ENCODE results near the gene KLHL17.
A peak's percentile ranks its signal among the peaks of the same experiment; 100 is the strongest.
"Not testable (repeated sequence)": the region's sequence is repeated elsewhere in the genome, so short reads cannot be mapped to it uniquely, and the experiment has no call there.

Gene KLHL17

GRCh38 chr1:937521-937920 is 22.9 kb upstream of the KLHL17 start:
- DNase-seq (ENCODE audit: low read depth): no peak

- peak; percentile 65 for DNase-seq (ENCODE audit: low read depth)
These were observed 22.2 kb upstream of the KLHL17 start for GRCh38 chr1:938088-938683.

GRCh38 chr1:938711-939489 is 21.5 kb upstream of the KLHL17 start:
- DNase-seq (ENCODE audit: low read depth): no peak

GRCh38 chr1:939511-940106 is 20.8 kb upstream of the KLHL17 start:
- no peak for DNase-seq (ENCODE audit: low read depth)

DNA sequence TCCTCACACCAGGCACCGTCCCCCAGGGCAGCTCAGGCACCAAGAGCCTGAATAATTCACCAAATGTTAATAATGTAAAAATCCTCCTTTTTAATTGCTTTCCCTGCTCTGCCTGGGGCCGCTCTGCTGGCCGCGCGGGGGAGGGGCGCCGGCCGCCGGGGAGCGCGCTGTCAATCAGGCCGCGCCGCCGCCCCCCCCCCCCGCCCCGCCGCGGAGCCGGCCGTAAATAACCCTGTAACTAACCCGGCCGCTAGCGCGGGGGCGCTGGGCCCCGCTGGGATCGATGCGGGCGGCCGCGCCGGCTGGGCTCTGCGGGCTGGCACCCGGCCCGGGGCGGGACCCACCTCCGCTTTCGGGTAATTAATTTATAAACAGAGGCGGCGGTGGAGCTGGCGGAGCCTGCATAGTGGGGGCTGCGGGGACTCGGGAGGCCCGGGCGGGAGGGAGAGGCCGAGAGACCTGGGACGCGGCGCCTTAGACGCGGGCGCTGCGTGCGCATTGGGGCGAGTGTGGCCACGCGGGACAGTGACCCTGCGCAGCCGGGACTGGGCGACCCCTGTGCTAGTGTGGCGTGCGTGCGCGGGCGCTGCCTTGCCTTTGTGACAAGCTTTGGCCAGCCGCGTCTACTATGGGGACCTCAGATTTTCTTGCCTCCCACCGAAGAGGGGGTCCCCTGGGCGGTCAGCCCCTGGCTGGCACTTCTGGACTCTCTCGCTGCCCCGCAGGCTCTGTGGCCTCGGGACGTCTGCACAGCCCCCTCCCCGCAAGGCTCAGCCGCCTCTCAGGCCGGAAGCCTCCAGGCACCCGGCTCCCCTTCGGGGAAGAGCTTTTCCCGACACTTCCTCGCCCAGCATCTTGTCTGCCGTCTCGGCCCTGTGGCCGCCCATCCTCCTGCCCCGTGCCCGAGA is 20.0 kb upstream of the KLHL17 start:
- DNase-seq (ENCODE audit: low read depth): peak; percentile 78

- DNase-seq (ENCODE audit: low read depth): no peak
These were observed 19.3 kb upstream of the KLHL17 start for GRCh38 chr1:941015-941587.

GRCh38 chr1:941588-942383 is 18.6 kb upstream of the KLHL17 start:
- DNase-seq (ENCODE audit: low read depth): peak; percentile 89

DNA sequence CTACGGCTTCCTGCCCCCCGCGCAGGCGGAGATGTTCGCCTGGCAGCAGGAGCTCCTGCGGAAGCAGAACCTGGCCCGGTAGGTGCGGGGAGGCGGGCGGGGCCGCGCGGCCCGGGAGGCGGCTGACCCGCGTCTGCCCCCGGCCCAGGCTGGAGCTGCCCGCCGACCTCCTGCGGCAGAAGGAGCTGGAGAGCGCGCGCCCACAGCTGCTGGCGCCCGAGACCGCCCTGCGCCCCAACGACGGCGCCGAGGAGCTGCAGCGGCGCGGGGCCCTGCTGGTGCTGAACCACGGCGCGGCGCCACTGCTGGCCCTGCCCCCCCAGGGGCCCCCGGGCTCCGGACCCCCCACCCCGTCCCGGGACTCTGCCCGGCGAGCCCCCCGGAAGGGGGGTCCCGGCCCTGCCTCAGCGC is 18.0 kb upstream of the KLHL17 start:
- DNase-seq (ENCODE audit: low read depth): no peak

GRCh38 chr1:942864-943533 is 17.4 kb upstream of the KLHL17 start:
- no peak for DNase-seq (ENCODE audit: low read depth)

DNA sequence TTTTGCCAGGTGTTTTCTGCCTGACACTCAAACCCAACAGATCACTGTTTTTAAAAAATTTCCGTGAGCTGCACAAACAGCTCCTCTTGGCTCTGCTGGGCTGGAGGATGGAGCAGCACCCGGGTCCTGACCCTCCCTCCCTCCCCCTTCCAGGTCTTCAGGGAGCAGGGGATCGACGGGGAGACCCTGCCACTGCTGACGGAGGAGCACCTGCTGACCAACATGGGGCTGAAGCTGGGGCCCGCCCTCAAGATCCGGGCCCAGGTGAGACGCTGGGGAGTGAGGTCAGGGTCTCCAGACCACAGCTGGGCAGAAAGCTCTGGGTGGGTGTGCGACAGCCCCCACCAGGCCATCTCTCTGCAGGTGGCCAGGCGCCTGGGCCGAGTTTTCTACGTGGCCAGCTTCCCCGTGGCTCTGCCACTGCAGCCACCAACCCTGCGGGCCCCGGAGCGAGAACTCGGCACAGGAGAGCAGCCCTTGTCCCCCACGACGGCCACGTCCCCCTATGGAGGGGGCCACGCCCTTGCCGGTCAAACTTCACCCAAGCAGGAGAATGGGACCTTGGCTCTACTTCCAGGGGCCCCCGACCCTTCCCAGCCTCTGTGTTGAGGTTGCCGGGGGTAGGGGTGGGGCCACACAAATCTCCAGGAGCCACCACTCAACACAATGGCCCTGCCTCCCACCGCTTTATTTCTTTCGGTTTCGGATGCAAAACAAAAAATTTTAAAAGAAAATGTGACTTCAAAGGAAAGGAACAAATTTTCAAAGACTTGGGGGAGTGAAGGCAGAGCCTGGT is 16.6 kb upstream of the KLHL17 start:
- DNase-seq (ENCODE audit: low read depth): no peak

DNA sequence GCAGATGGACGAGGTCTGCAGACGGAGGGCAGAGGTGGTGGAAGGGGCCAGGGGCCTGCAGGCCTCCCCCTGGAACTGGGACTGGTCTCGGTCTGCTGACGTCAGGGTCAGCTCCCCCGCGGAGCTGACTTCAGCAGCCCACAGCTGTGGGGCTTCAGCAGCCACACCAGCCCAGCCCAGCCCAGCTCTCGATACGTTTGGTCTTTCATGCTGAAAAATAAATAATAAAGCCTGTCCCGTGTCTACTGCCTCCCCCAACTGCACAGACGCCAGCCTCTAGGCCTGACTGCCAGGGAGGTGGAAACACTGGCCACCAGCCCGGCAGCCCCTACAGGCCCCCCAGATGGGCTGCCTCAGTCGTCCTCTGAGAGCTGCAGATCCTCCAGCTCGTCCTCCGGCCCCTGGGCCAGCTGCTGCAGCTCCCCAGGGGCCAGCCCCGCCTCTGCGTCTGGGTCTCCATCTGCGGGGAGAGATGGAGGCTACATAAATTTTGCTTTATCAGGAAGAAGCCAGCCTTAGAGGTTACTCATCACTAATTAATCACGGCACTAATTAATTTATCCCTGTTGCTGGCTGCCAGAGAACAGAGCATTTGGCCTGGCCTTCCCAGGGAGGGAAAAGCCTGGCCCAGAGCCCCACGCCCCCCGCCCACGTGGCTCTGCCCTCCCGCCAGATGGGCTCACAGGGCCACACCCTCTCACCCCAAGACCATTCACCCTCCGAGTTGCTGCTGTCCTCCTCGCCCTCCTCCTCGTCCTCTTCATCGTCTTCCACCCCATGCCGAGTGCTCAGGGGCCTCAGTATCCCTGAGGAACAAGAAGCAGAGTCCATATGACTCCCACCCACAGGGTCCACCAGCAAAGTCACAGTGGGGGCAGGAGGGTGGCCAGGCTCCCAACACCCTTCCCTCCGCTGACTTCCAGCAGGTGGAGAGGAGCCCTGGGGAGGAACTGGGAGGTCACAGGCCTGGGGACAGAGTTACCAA is 15.8 kb upstream of the KLHL17 start:
- DNase-seq (ENCODE audit: low read depth): no peak

DNA sequence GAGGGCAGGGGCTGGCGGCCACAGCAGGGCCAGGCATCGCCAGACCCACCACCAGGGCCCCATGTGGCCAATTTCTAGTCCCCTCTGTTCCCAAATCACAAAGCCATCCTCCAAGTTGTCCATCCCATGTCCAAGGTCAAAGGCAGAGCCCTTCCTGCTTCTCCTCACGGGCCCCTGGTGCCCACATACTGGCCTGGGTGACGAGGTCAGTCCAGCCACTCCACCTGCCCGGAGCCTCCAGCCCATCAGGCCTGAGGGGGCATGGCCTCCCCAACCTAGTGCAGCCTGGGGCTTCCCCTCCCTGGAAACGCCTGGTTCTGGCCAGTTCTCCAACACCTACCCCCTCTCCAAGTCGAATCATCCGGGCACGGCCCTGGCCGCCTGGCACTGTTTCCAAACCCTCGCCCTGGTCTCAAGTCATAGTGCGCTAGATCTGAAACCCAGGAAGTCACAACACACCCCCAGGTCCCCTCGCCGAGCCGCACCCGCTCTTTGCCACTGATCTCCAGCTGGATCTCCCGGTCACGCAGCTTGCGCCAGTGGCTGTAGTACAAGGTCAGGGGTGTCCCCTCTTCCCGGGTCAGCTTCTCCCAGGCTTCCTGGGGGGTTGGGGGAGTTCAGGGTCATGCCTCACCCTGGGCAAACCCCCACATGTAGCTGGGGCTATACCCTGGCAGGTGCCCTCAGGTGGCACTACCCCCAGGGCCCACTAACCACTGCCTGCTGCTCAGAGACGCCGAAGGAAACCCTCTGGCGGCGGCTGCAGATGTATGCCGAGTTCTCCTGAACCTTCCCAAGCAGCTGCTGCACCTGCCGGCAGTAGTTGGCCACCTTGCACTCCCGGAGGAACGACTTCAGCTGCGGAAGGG is 14.5 kb upstream of the KLHL17 start:
- no peak for DNase-seq (ENCODE audit: low read depth)

DNA sequence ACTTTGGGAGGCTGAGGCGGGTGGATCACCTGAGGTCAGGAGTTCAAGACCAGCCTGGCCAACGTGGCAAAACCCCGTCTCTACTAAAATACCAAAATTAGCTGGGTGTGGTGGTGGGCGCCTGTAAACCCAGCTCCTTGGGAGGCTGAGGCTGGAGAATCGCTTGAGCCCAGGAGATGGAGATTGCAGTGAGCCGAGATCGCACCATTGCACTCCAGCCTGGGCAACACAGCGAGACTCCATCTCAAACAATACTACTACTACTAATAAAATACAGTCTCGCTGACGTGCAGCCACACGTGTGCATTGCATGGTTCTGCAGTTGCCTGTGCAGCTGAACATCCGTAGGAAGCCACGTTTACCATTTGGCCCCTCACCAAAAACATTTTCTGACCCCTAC is 13.6 kb upstream of the KLHL17 start:
- not testable (repeated sequence) for DNase-seq (ENCODE audit: low read depth)

GRCh38 chr1:947958-948357 is 12.4 kb upstream of the KLHL17 start:
- no peak for DNase-seq (ENCODE audit: low read depth)

- no peak for DNase-seq (ENCODE audit: low read depth)
These were observed 10.1 kb upstream of the KLHL17 start for GRCh38 chr1:950268-950667.

DNA sequence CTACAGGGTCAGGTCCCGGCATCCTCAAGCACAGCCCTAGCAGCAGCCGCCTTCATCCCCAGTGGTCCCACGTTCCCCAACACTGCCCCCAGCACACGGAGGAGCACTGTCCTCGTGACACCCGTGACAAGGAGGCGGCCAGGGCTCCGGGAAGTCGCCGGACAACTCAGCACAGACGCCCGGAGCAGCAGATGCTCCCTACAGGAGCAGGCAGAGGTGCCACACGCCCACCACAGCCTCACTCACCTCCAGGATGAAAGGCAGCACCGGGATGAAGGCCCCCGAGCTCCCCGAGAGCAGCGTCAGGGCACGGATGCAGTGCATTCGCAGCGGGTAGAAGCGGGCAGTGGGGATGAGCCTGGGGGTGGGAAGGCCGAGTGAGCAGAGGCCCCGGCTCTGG is 9.5 kb upstream of the KLHL17 start:
- DNase-seq (ENCODE audit: low read depth): no peak

DNA sequence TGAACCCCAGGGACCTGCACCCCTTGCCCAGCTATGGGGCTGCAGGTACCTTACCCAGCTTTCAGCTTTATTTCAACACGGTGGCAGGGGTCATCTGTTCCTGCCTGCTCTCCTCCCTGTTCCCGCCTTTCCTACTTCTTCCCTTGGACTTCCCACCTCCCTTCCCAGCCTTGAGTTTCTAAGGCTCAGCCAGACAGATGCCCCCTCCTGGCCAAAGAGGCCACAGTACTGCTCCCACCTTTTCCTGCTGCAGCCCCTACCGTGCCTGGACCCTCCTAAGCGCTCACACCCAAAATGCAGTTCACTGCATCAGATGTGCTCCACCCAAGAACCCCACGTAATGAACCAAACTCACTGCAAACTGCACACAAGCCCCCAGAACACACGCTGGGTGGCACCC is 9.0 kb upstream of the KLHL17 start:
- peak; percentile 53 for DNase-seq (ENCODE audit: low read depth)

- no peak for DNase-seq (ENCODE audit: low read depth)
These were observed 8.2 kb upstream of the KLHL17 start for GRCh38 chr1:952201-952600.

Measured in EH (cell line).